ENCODE measurements around the gene ZER1.

Gene ZER1

GRCh38 chr9:128787659-128788058, 15.9 kb upstream of the ZER1 start:
- Histone ChIP-seq H3K79me1 (ENCODE audit: low read length) (peaks cover 4% of the 10 kb centered on the region), H2AK5ac (ENCODE audit: low read length) (no peak overlapping the region), H3K23ac (ENCODE audit: low read length) (no peak overlapping the region), H3K4me2 (ENCODE audit: low read length) (peak overlapping the region; percentile 80), H4K91ac (ENCODE audit: low read depth, low read length) (no peak overlapping the region), H3K14ac (ENCODE audit: low read length) (no peak overlapping the region), H2BK12ac (ENCODE audit: low read length) (no peak overlapping the region), H3K4me3 (ENCODE audit: low read depth, low read length) (peak overlapping the region; percentile 91), H4K12ac (ENCODE audit: low read depth, low read length) (no peak overlapping the region), H3K4ac (ENCODE audit: low read depth, low read length) (peak overlapping the region; percentile 24), H3K9me3 (ENCODE audit: insufficient read depth, low read depth, low read length) (peaks cover 2% of the 10 kb centered on the region), H2BK5ac (ENCODE audit: low read depth, low read length, poor library complexity) (no peak overlapping the region), H3K27ac (ENCODE audit: low read depth, low read length) (no peak overlapping the region), H3K79me2 (ENCODE audit: control insufficient read depth, insufficient read depth, low read length, poor library complexity) (peaks cover 3% of the 10 kb centered on the region), H2BK120ac (ENCODE audit: insufficient read depth, low read length, poor library complexity) (no peak overlapping the region), H3K27me3 (ENCODE audit: insufficient read depth, low read length) (no peaks in the 10 kb centered on the region), H3K9ac (ENCODE audit: low read length) (peak overlapping the region; percentile 83), H2AFZ (ENCODE audit: insufficient read depth, low read length, poor library complexity) (peak overlapping the region; percentile 95), H3K36me3 (ENCODE audit: control insufficient read depth in 1 of 2, insufficient read depth in 2 of 2, low read length in 2 of 2) (peaks cover 25 to 27% of the 10 kb centered on the region in 2 experiments), H3K4me1 (ENCODE audit: control insufficient read depth in 1 of 2, insufficient read depth in 2 of 2, low read length in 2 of 2) (peaks cover 8 to 9% of the 10 kb centered on the region in 2 experiments), H4K8ac (ENCODE audit: low read depth, low read length) (peak overlapping the region; percentile 3), H3K18ac (ENCODE audit: low read length) (no peak overlapping the region)
- DNase-seq, result peak in 1 of 2 donors; percentile 32
- no CpG with 5 or more reads among the region's 7 CpGs for WGBS (ENCODE audit: extremely low coverage, insufficient coverage, insufficient read length)

- H3K18ac ChIP-seq (ENCODE audit: low read length), result peak within 1 kb of the TSS; percentile 89
- H3K23ac ChIP-seq (ENCODE audit: low read length), result no peak within 1 kb of the TSS
- peak; percentile 78 to 81 for DNase-seq
- peak within 1 kb of the TSS; percentile 38 for H2AK5ac ChIP-seq (ENCODE audit: low read length)
- peak within 1 kb of the TSS; percentile 80 for H3K4me2 ChIP-seq (ENCODE audit: low read length)
- no peak within 1 kb of the TSS for H2BK12ac ChIP-seq (ENCODE audit: low read length)
- peak within 1 kb of the TSS; percentile 68 for H2BK5ac ChIP-seq (ENCODE audit: low read depth, low read length, poor library complexity)
- H3K4me1 ChIP-seq (ENCODE audit: control insufficient read depth in 1 of 2, insufficient read depth in 2 of 2, low read length in 2 of 2), result peaks cover 8 to 9% of the 10 kb centered on the region in 2 experiments
- H3K4me3 ChIP-seq (ENCODE audit: low read depth, low read length), result peak within 1 kb of the TSS; percentile 91
- H3K27ac ChIP-seq (ENCODE audit: low read depth, low read length), result peak within 1 kb of the TSS; percentile 82
- peak within 1 kb of the TSS; percentile 76 for H4K91ac ChIP-seq (ENCODE audit: low read depth, low read length)
- peak within 1 kb of the TSS; percentile 72 for H4K8ac ChIP-seq (ENCODE audit: low read depth, low read length)
- H3K14ac ChIP-seq (ENCODE audit: low read length), result peak within 1 kb of the TSS; percentile 60
- peak within 1 kb of the TSS; percentile 81 for H4K12ac ChIP-seq (ENCODE audit: low read depth, low read length)
- H3K79me1 ChIP-seq (ENCODE audit: low read length), result peaks cover 4% of the 10 kb centered on the region
- peaks cover 19 to 20% of the 10 kb centered on the region in 2 experiments for H3K36me3 ChIP-seq (ENCODE audit: control insufficient read depth in 1 of 2, insufficient read depth in 2 of 2, low read length in 2 of 2)
- H3K4ac ChIP-seq (ENCODE audit: low read depth, low read length), result peak within 1 kb of the TSS; percentile 56
- H3K9ac ChIP-seq (ENCODE audit: low read length), result peak within 1 kb of the TSS; percentile 83
- peak within 1 kb of the TSS; percentile 57 for H2BK120ac ChIP-seq (ENCODE audit: insufficient read depth, low read length, poor library complexity)
- peaks cover 3% of the 10 kb centered on the region for H3K79me2 ChIP-seq (ENCODE audit: control insufficient read depth, insufficient read depth, low read length, poor library complexity)
- no CpG with 5 or more reads among the region's 64 CpGs for WGBS (ENCODE audit: extremely low coverage, insufficient coverage, insufficient read length)
- no peaks in the 10 kb centered on the region for H3K27me3 ChIP-seq (ENCODE audit: insufficient read depth, low read length)
- H2AFZ ChIP-seq (ENCODE audit: insufficient read depth, low read length, poor library complexity), result peak within 1 kb of the TSS; percentile 95
- H3K9me3 ChIP-seq (ENCODE audit: insufficient read depth, low read depth, low read length), result peaks cover 2% of the 10 kb centered on the region
Measured at GRCh38 chr9:128786681-128787601, 15.2 kb upstream of the ZER1 start, which contains the start of gene TBC1D13. Gene TBC1D13, plus strand, starts transcription at chr9:128787253. Its CDS starts 101 bp downstream, at chr9:128787354.

DNA sequence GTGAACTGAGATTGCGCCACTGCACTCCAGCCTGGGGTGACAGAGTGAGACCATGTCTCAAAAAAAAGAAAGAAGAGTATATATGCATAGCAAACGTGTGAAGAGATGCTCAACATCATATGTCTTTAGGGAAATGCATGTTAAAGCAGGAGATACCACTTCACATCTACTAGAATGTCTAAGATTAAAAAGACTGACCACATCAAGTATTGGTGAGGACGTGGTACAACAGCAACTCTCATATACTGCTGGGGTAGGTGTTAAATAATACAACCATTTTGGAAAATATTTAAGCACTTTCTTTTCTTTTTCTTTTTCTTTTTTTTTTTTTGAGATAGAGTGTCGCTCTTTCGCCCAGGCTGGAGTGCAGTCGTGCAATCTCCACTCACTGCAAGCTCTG, 13.7 kb upstream of the ZER1 start:
- no peak overlapping the region for H3K4me2 ChIP-seq (ENCODE audit: low read length)
- H3K9ac ChIP-seq (ENCODE audit: low read length), result no peak overlapping the region

DNA sequence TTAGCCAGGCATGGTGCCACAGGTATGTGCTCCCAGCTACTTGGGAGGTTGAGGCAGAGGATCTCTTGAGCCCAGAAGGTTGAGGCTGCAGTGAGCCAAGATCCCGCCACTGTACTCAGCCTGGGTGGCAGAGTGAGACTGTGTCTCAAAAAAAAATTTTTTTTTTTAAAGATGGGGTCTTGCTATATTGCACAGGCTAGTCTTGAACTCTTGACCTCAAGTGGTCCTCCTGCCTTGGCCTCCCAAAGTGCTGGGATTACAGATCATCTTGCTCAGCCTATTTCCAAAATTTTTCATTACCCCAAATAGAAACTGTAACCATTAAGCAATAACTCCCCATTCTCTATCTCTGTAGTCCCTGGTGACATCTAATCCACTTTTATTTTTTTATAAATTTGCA, 10.9 kb upstream of the ZER1 start:
- H3K4ac ChIP-seq (ENCODE audit: low read depth, low read length), result no peak overlapping the region
- H3K79me2 ChIP-seq (ENCODE audit: control insufficient read depth, insufficient read depth, low read length, poor library complexity), result peaks cover 3% of the 10 kb centered on the region
- peaks cover 3% of the 10 kb centered on the region for H3K9me3 ChIP-seq (ENCODE audit: insufficient read depth, low read depth, low read length)
- H2BK12ac ChIP-seq (ENCODE audit: low read length), result no peak overlapping the region
- no peak overlapping the region for H2BK5ac ChIP-seq (ENCODE audit: low read depth, low read length, poor library complexity)
- no peaks in the 10 kb centered on the region for H3K36me3 ChIP-seq (ENCODE audit: control insufficient read depth in 1 of 2, insufficient read depth in 2 of 2, low read length in 2 of 2)
- H3K27me3 ChIP-seq (ENCODE audit: insufficient read depth, low read length), result no peaks in the 10 kb centered on the region
- H4K8ac ChIP-seq (ENCODE audit: low read depth, low read length), result no peak overlapping the region
- no peak overlapping the region for H4K91ac ChIP-seq (ENCODE audit: low read depth, low read length)
- no peak overlapping the region for H2AK5ac ChIP-seq (ENCODE audit: low read length)
- peaks cover 3 to 4% of the 10 kb centered on the region in 2 experiments for H3K4me1 ChIP-seq (ENCODE audit: control insufficient read depth in 1 of 2, insufficient read depth in 2 of 2, low read length in 2 of 2)
- H3K23ac ChIP-seq (ENCODE audit: low read length), result no peak overlapping the region
- H4K12ac ChIP-seq (ENCODE audit: low read depth, low read length), result no peak overlapping the region
- no peak overlapping the region for H2AFZ ChIP-seq (ENCODE audit: insufficient read depth, low read length, poor library complexity)
- H3K9ac ChIP-seq (ENCODE audit: low read length), result no peak overlapping the region
- H3K4me3 ChIP-seq (ENCODE audit: low read depth, low read length), result no peak overlapping the region
- H2BK120ac ChIP-seq (ENCODE audit: insufficient read depth, low read length, poor library complexity), result no peak overlapping the region
- no CpG with 5 or more reads among the region's 1 CpG for WGBS (ENCODE audit: extremely low coverage, insufficient coverage, insufficient read length)
- H3K79me1 ChIP-seq (ENCODE audit: low read length), result peaks cover 4% of the 10 kb centered on the region
- H3K4me2 ChIP-seq (ENCODE audit: low read length), result no peak overlapping the region
- H3K18ac ChIP-seq (ENCODE audit: low read length), result no peak overlapping the region
- H3K27ac ChIP-seq (ENCODE audit: low read depth, low read length), result no peak overlapping the region
- no peak overlapping the region for H3K14ac ChIP-seq (ENCODE audit: low read length)
- no peak for DNase-seq

More for the DNA sequence above, 13.7 kb upstream of the ZER1 start:
- H4K12ac ChIP-seq (ENCODE audit: low read depth, low read length), result no peak overlapping the region
- no peak overlapping the region for H3K23ac ChIP-seq (ENCODE audit: low read length)
- H3K79me1 ChIP-seq (ENCODE audit: low read length), result peaks cover 4% of the 10 kb centered on the region
- no peak overlapping the region for H2BK5ac ChIP-seq (ENCODE audit: low read depth, low read length, poor library complexity)
- H2BK12ac ChIP-seq (ENCODE audit: low read length), result no peak overlapping the region
- no peak overlapping the region for H4K8ac ChIP-seq (ENCODE audit: low read depth, low read length)
- no peak overlapping the region for H3K4ac ChIP-seq (ENCODE audit: low read depth, low read length)
- H4K91ac ChIP-seq (ENCODE audit: low read depth, low read length), result no peak overlapping the region
- H2BK120ac ChIP-seq (ENCODE audit: insufficient read depth, low read length, poor library complexity), result no peak overlapping the region
- H2AFZ ChIP-seq (ENCODE audit: insufficient read depth, low read length, poor library complexity), result no peak overlapping the region
- H2AK5ac ChIP-seq (ENCODE audit: low read length), result no peak overlapping the region
- no peak overlapping the region for H3K14ac ChIP-seq (ENCODE audit: low read length)
- no peaks in the 10 kb centered on the region for H3K9me3 ChIP-seq (ENCODE audit: insufficient read depth, low read depth, low read length)
- peaks cover 8 to 9% of the 10 kb centered on the region in 2 experiments for H3K4me1 ChIP-seq (ENCODE audit: control insufficient read depth in 1 of 2, insufficient read depth in 2 of 2, low read length in 2 of 2)
- H3K36me3 ChIP-seq (ENCODE audit: control insufficient read depth in 1 of 2, insufficient read depth in 2 of 2, low read length in 2 of 2), result peaks cover 5 to 6% of the 10 kb centered on the region in 2 experiments
- H3K27ac ChIP-seq (ENCODE audit: low read depth, low read length), result no peak overlapping the region
- no peaks in the 10 kb centered on the region for H3K27me3 ChIP-seq (ENCODE audit: insufficient read depth, low read length)
- no peak overlapping the region for H3K18ac ChIP-seq (ENCODE audit: low read length)
- WGBS (ENCODE audit: extremely low coverage, insufficient coverage, insufficient read length), result no CpG with 5 or more reads among the region's 6 CpGs
- DNase-seq, result no peak
- peaks cover 3% of the 10 kb centered on the region for H3K79me2 ChIP-seq (ENCODE audit: control insufficient read depth, insufficient read depth, low read length, poor library complexity)
- no peak overlapping the region for H3K4me3 ChIP-seq (ENCODE audit: low read depth, low read length)

Data from trophoblast cell (in vitro differentiated cells and primary cell).